Caco-2 (cell line): ENCODE results near the gene PRRX2. TPM values are rescaled to one million over a fixed set of nuclear protein-coding genes. Genes with fewer than 3 reads are reported as not detected.
"Not testable (repeated sequence)": the region's sequence is repeated elsewhere in the genome, so short reads cannot be mapped to it uniquely, and the experiment has no call there.

Experiments used
- BruUV-seq: library from RNA; stranded (reverse); fragments of 400-500 nt; replicated peaks from 2 replicates; lab custom pipeline; 2021; lab: Mats Ljungman, UMichigan
- CTCF ChIA-PET: fragments of 300-600 bp; sonication (Branson Sonifier 250); formaldehyde crosslinking; loops from one replicate; lab custom pipeline; 2022; ENCODE audit warnings: antibody characterized with exemption; lab: Charles Lee
- POLR2A ChIA-PET: fragments of 300-600 bp; sonication (Branson Sonifier 250); formaldehyde crosslinking; loops from one replicate; lab custom pipeline; 2022; ENCODE audit warnings: antibody characterized with exemption; lab: Charles Lee
- DNase-seq, 2 experiments: peaks; one replicate each; pipeline versions ENCODE4 v3.0.0 to v3.0.0-alpha.2; 2020 to 2022
- H3K27me3 ChIP-seq: replicated peaks from 2 replicates; pipeline ENCODE4 v1.6.0; 2011; ENCODE audit warnings: low read length; ENCODE audit not compliant: control insufficient read depth, insufficient read depth
- H3K36me3 ChIP-seq: 2 replicates; pipeline ENCODE4 v1.5.1; 2011; ENCODE audit warnings: low read length; ENCODE audit not compliant: control insufficient read depth, insufficient read depth
- H3K4me1 ChIP-seq: fragments of 250-450 bp; sonication (Bioruptor Pico); 2 replicates; pipeline ENCODE4 v1.5.1; 2020; ENCODE audit warnings: mild to moderate bottlenecking
- H3K4me3 ChIP-seq: 2 replicates; pipeline ENCODE4 v1.5.1; 2011; ENCODE audit warnings: low read depth, mild to moderate bottlenecking, control low read depth, low read length
- H3K9me3 ChIP-seq: fragments of 250-450 bp; sonication (Bioruptor Pico); 2 replicates; pipeline ENCODE4 v1.5.1; 2020; ENCODE audit warnings: mild to moderate bottlenecking, moderate library complexity
- H3K27ac Mint-ChIP-seq: one replicate; pipeline ENCODE4 v1.8.0; 2022; ENCODE audit warnings: mixed read lengths; ENCODE audit not compliant: unreplicated experiment
- H3K27me3 Mint-ChIP-seq: one replicate; pipeline ENCODE4 v1.8.0; 2022; ENCODE audit warnings: mixed read lengths; ENCODE audit not compliant: insufficient read depth, unreplicated experiment
- H3K36me3 Mint-ChIP-seq: one replicate; pipeline ENCODE4 v1.8.0; 2022; ENCODE audit warnings: mild to moderate bottlenecking, mixed read lengths; ENCODE audit not compliant: insufficient read depth, unreplicated experiment
- H3K4me1 Mint-ChIP-seq: one replicate; pipeline ENCODE4 v1.8.0; 2022; ENCODE audit warnings: low read depth, mixed read lengths; ENCODE audit not compliant: unreplicated experiment
- H3K4me3 Mint-ChIP-seq: one replicate; pipeline ENCODE4 v1.8.0; 2022; ENCODE audit warnings: mild to moderate bottlenecking, moderate library complexity, mixed read lengths; ENCODE audit not compliant: unreplicated experiment
- H3K9me3 Mint-ChIP-seq: one replicate; pipeline ENCODE4 v1.8.0; 2022; ENCODE audit warnings: mixed read lengths; ENCODE audit not compliant: unreplicated experiment
- intact Hi-C: fragments of 100-400 bp; cut with micrococcal nuclease; formaldehyde crosslinking; loops from one replicate; pipeline ENCODE4 v1.10.0; 2022; ENCODE audit not compliant: unreplicated experiment
- total RNA-seq: library from RNA; stranded (reverse); gene quantifications from 2 replicates; pipeline ENCODE4 v1.2.3, GENCODE V29; 2022
- TF ChIP-seq, protein P1 (sequence below), 2 experiments: fragments of 200-600 bp in 1 of 2; IDR thresholded peaks; 1 replicate in 1 of 2; 2 replicates in 1 of 2; pipeline versions ENCODE4 v1.5.1 to v1.8.0; 2011 to 2022; ENCODE audit warnings: antibody characterized with exemption in 1 of 2, control low read depth in 1 of 2, inconsistent platforms in 1 of 2, low read depth in 1 of 2, low read length in 1 of 2, mild to moderate bottlenecking in 1 of 2, moderate library complexity in 1 of 2; ENCODE audit not compliant: insufficient read depth in 1 of 2, severe bottlenecking in 1 of 2, unreplicated experiment in 1 of 2

The PRRX2 gene
- total RNA-seq, 1 experiment from 2014 or later = not detected

DNA sequence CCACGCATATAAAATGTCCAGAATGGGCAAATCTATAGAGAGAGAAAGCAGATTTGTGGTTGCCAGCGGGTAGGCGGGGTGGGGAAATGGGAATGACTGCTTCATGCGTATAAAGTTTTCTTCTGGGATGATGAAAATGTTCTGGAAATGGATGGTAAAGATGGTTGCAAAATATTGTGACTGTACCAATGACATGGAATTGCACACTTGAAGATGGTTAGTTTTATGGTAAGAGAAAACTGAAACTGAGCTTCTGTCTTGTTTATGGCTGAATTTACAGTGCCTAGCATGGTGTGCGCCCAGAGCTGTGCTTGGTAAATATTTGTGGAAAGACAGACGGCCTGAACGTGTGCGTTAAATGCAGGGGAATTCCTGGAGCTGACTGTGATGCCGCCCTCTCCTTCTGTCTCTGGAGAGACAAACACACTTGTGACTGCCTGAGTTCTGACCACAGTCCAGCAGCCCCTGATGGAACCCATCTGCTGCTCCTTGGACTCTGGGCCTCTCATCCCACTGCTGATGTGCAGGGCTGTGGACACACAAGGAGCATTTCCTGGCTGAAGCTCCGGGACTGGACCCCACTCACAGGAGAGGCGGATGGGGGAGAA lies 96.0 kb downstream of the PRRX2 start:
- no peak overlapping the region for H3K27ac Mint-ChIP-seq
- no peaks in the 10 kb centered on the region for H3K9me3 ChIP-seq
- no peak for DNase-seq
- no peaks in the 10 kb centered on the region for H3K27me3 ChIP-seq
- no peak overlapping the region for H3K4me3 Mint-ChIP-seq
- CTCF ChIA-PET = interaction anchor here (0.5 kb wide), 1 partner anchor 37 kb away, joined by 6 read pairs; no protein-coding TSS in a partner anchor
- POLR2A ChIA-PET = no interaction called here
- peaks cover 21% of the 10 kb centered on the region for H3K4me1 ChIP-seq
- H3K36me3 Mint-ChIP-seq = peaks cover 15% of the 10 kb centered on the region
- TF ChIP-seq, protein P1, sequence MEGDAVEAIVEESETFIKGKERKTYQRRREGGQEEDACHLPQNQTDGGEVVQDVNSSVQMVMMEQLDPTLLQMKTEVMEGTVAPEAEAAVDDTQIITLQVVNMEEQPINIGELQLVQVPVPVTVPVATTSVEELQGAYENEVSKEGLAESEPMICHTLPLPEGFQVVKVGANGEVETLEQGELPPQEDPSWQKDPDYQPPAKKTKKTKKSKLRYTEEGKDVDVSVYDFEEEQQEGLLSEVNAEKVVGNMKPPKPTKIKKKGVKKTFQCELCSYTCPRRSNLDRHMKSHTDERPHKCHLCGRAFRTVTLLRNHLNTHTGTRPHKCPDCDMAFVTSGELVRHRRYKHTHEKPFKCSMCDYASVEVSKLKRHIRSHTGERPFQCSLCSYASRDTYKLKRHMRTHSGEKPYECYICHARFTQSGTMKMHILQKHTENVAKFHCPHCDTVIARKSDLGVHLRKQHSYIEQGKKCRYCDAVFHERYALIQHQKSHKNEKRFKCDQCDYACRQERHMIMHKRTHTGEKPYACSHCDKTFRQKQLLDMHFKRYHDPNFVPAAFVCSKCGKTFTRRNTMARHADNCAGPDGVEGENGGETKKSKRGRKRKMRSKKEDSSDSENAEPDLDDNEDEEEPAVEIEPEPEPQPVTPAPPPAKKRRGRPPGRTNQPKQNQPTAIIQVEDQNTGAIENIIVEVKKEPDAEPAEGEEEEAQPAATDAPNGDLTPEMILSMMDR (IDR thresholded peaks at IDR 0.05; ENCODE audit: insufficient read depth in 1 of 2, low read depth in 1 of 2, low read length in 1 of 2, severe bottlenecking in 1 of 2, unreplicated experiment in 1 of 2) = no peak
- H3K27me3 Mint-ChIP-seq = no peaks in the 10 kb centered on the region
- no TSS peak for BruUV-seq
- no peak overlapping the region for H3K4me3 ChIP-seq
- intact Hi-C loops = no loop called here
- no peaks in the 10 kb centered on the region for H3K36me3 ChIP-seq
- H3K4me1 Mint-ChIP-seq = peaks cover 19% of the 10 kb centered on the region
- no peaks in the 10 kb centered on the region for H3K9me3 Mint-ChIP-seq

GRCh38 chr9:129761901-129762369 lies 96.5 kb downstream of the PRRX2 start:
- H3K4me3 ChIP-seq = no peak overlapping the region

GRCh38 chr9:129762370-129762984 lies 97.0 kb downstream of the PRRX2 start:
- H3K27ac Mint-ChIP-seq = peak overlapping the region; percentile 28
- POLR2A ChIA-PET, CTCF ChIA-PET: not testable (repeated sequence)

More at GRCh38 chr9:129761901-129762369, 96.5 kb downstream of the PRRX2 start:
- Mint-ChIP-seq H3K27me3 (no peaks in the 10 kb centered on the region), H3K27ac (peak overlapping the region; percentile 28), H3K4me3 (no peak overlapping the region), H3K9me3 (no peaks in the 10 kb centered on the region), H3K36me3 (peaks cover 15% of the 10 kb centered on the region), H3K4me1 (peaks cover 19% of the 10 kb centered on the region)
- TF ChIP-seq, protein P1 (IDR thresholded peaks at IDR 0.05; ENCODE audit: insufficient read depth in 1 of 2, low read depth in 1 of 2, low read length in 1 of 2, severe bottlenecking in 1 of 2, unreplicated experiment in 1 of 2) = no peak
- H3K9me3 ChIP-seq = no peaks in the 10 kb centered on the region
- POLR2A ChIA-PET = no interaction called here
- peaks cover 21% of the 10 kb centered on the region for H3K4me1 ChIP-seq
- CTCF ChIA-PET = interaction anchor here (0.5 kb wide), 1 partner anchor 37 kb away, joined by 6 read pairs; no protein-coding TSS in a partner anchor
- intact Hi-C loops = no loop called here
- peak in 1 of 2 experiments; percentile 66 for DNase-seq
- no TSS peak for BruUV-seq
- no peaks in the 10 kb centered on the region for H3K27me3 ChIP-seq
- H3K36me3 ChIP-seq = no peaks in the 10 kb centered on the region

More at GRCh38 chr9:129762370-129762984, 97.0 kb downstream of the PRRX2 start:
- H3K9me3 Mint-ChIP-seq, H3K9me3 ChIP-seq, H3K27me3 Mint-ChIP-seq, BruUV-seq, H3K36me3 ChIP-seq, intact Hi-C loops, H3K27me3 ChIP-seq, H3K4me3 ChIP-seq, H3K4me3 Mint-ChIP-seq: not testable (repeated sequence)
- H3K4me1 ChIP-seq = peaks cover 21% of the 10 kb centered on the region
- H3K36me3 Mint-ChIP-seq = peaks cover 15% of the 10 kb centered on the region
- peak; percentile 29 to 60 for DNase-seq
- peaks cover 19% of the 10 kb centered on the region for H3K4me1 Mint-ChIP-seq
